ENCODE measurements around the gene CCDC85A.

Gene CCDC85A

GRCh38 chr2:56239437-56239836, 55.6 kb downstream of the CCDC85A start:
- Histone ChIP-seq H3K36me3 (ENCODE audit: insufficient read depth, low read length) (no peaks in the 10 kb centered on the region), H3K79me2 (ENCODE audit: insufficient read depth, low read length) (no peaks in the 10 kb centered on the region), H3K4me3 (ENCODE audit: low read length, poor library complexity, severe bottlenecking) (no peak overlapping the region), H3K4me1 (ENCODE audit: insufficient read depth, low read length, poor library complexity, severe bottlenecking) (no peaks in the 10 kb centered on the region), H3F3A (ENCODE audit: low read depth) (no peaks in the 10 kb centered on the region), H3K9me2 (replicated peaks; ENCODE audit: low read depth, low read length) (no peaks in the 10 kb centered on the region), H3K27me3 (ENCODE audit: insufficient read depth, low read length, poor library complexity, severe bottlenecking) (no peaks in the 10 kb centered on the region), H2AFZ (ENCODE audit: low read length) (no peak overlapping the region), H4K20me1 (ENCODE audit: insufficient read depth, low read length, poor library complexity, severe bottlenecking) (no peaks in the 10 kb centered on the region), H3K9me3 (ENCODE audit: insufficient read depth, low read depth, low read length) (no peaks in the 10 kb centered on the region), H3K9ac (ENCODE audit: low read depth, low read length, poor library complexity, severe bottlenecking) (no peak overlapping the region), H3K4me2 (ENCODE audit: low read depth, low read length, poor library complexity, severe bottlenecking) (no peak overlapping the region)
- TF ChIP-seq EZH2phosphoT487 (IDR thresholded peaks at IDR 0.05; ENCODE audit: borderline replicate concordance) (no peak), CTCF (conservative IDR thresholded peaks at IDR 0.05; ENCODE audit: low read length) (no peak)

GRCh38 chr2:56240210-56240609, 56.4 kb downstream of the CCDC85A start:
- TF ChIP-seq EZH2phosphoT487 (IDR thresholded peaks at IDR 0.05; ENCODE audit: borderline replicate concordance), result no peak
- Histone ChIP-seq H3K9me3 (ENCODE audit: insufficient read depth, low read depth, low read length) (no peaks in the 10 kb centered on the region), H3K9me2 (replicated peaks; ENCODE audit: low read depth, low read length) (no peaks in the 10 kb centered on the region), H3F3A (ENCODE audit: low read depth) (no peaks in the 10 kb centered on the region), H3K9ac (ENCODE audit: low read depth, low read length, poor library complexity, severe bottlenecking) (no peak overlapping the region), H3K4me1 (ENCODE audit: insufficient read depth, low read length, poor library complexity, severe bottlenecking) (no peaks in the 10 kb centered on the region), H3K36me3 (ENCODE audit: insufficient read depth, low read length) (no peaks in the 10 kb centered on the region), H3K79me2 (ENCODE audit: insufficient read depth, low read length) (no peaks in the 10 kb centered on the region), H2AFZ (ENCODE audit: low read length) (no peak overlapping the region), H4K20me1 (ENCODE audit: insufficient read depth, low read length, poor library complexity, severe bottlenecking) (no peaks in the 10 kb centered on the region), H3K4me3 (ENCODE audit: low read length, poor library complexity, severe bottlenecking) (no peak overlapping the region), H3K4me2 (ENCODE audit: low read depth, low read length, poor library complexity, severe bottlenecking) (no peak overlapping the region), H3K27me3 (ENCODE audit: insufficient read depth, low read length, poor library complexity, severe bottlenecking) (no peaks in the 10 kb centered on the region)

GRCh38 chr2:56244506-56244905, 60.7 kb downstream of the CCDC85A start:
- Histone ChIP-seq H3K36me3 (ENCODE audit: insufficient read depth, low read length) (no peaks in the 10 kb centered on the region), H3K79me2 (ENCODE audit: insufficient read depth, low read length) (no peaks in the 10 kb centered on the region), H3K4me3 (ENCODE audit: low read length, poor library complexity, severe bottlenecking) (no peak overlapping the region), H3F3A (ENCODE audit: low read depth) (no peaks in the 10 kb centered on the region), H3K9ac (ENCODE audit: low read depth, low read length, poor library complexity, severe bottlenecking) (no peak overlapping the region), H2AFZ (ENCODE audit: low read length) (no peak overlapping the region), H3K27me3 (ENCODE audit: insufficient read depth, low read length, poor library complexity, severe bottlenecking) (no peaks in the 10 kb centered on the region), H3K4me1 (ENCODE audit: insufficient read depth, low read length, poor library complexity, severe bottlenecking) (no peaks in the 10 kb centered on the region), H3K9me2 (replicated peaks; ENCODE audit: low read depth, low read length) (no peaks in the 10 kb centered on the region), H4K20me1 (ENCODE audit: insufficient read depth, low read length, poor library complexity, severe bottlenecking) (no peaks in the 10 kb centered on the region), H3K9me3 (ENCODE audit: insufficient read depth, low read depth, low read length) (no peaks in the 10 kb centered on the region), H3K4me2 (ENCODE audit: low read depth, low read length, poor library complexity, severe bottlenecking) (no peak overlapping the region)
- TF ChIP-seq EZH2phosphoT487 (IDR thresholded peaks at IDR 0.05; ENCODE audit: borderline replicate concordance), result no peak
- no peak for TF ChIP-seq CTCF (conservative IDR thresholded peaks at IDR 0.05; ENCODE audit: low read length)

GRCh38 chr2:56244911-56245530, 61.2 kb downstream of the CCDC85A start:
- no peak overlapping the region for H3K4me2 ChIP-seq (ENCODE audit: low read depth, low read length, poor library complexity, severe bottlenecking)
- no peaks in the 10 kb centered on the region for H4K20me1 ChIP-seq (ENCODE audit: insufficient read depth, low read length, poor library complexity, severe bottlenecking)
- no peak overlapping the region for H3K4me3 ChIP-seq (ENCODE audit: low read length, poor library complexity, severe bottlenecking)
- TF ChIP-seq EZH2phosphoT487 (IDR thresholded peaks at IDR 0.05; ENCODE audit: borderline replicate concordance) (no peak), CTCF (conservative IDR thresholded peaks at IDR 0.05; ENCODE audit: low read length) (no peak)
- H3K9me2 ChIP-seq (replicated peaks; ENCODE audit: low read depth, low read length), result no peaks in the 10 kb centered on the region
- no peaks in the 10 kb centered on the region for H3K4me1 ChIP-seq (ENCODE audit: insufficient read depth, low read length, poor library complexity, severe bottlenecking)
- no peak overlapping the region for H2AFZ ChIP-seq (ENCODE audit: low read length)
- no peaks in the 10 kb centered on the region for H3F3A ChIP-seq (ENCODE audit: low read depth)
- no peaks in the 10 kb centered on the region for H3K27me3 ChIP-seq (ENCODE audit: insufficient read depth, low read length, poor library complexity, severe bottlenecking)
- no peaks in the 10 kb centered on the region for H3K79me2 ChIP-seq (ENCODE audit: insufficient read depth, low read length)
- no peak overlapping the region for H3K9ac ChIP-seq (ENCODE audit: low read depth, low read length, poor library complexity, severe bottlenecking)
- no peaks in the 10 kb centered on the region for H3K9me3 ChIP-seq (ENCODE audit: insufficient read depth, low read depth, low read length)
- H3K36me3 ChIP-seq (ENCODE audit: insufficient read depth, low read length), result no peaks in the 10 kb centered on the region
